Prostate gland (tissue), 2 donors: Measurements from ENCODE around the gene RGS17.

Experiments
- POLR2A ChIP-seq: fragments of 450-650 bp; IDR thresholded peaks from one replicate; pipeline ENCODE4 v1.6.1; 2016; ENCODE audit warnings: antibody characterized with exemption, mild to moderate bottlenecking
- POLR2AphosphoS5 ChIP-seq: sonication (generic); formaldehyde crosslinking; IDR thresholded peaks from one replicate; pipeline ENCODE4 v1.6.1; 2017; ENCODE audit warnings: antibody characterized with exemption
- TF ChIP-seq, protein P1 (sequence below), 4 experiments: fragments of 200-600 bp in 2 of 4; fragments of 450-650 bp in 2 of 4; sonication (generic) in 2 of 4; IDR thresholded peaks; 1 replicate in 3 of 4; 2 replicates in 1 of 4; pipeline ENCODE4 v1.5.1; 2016 to 2019; ENCODE audit warnings: antibody characterized with exemption in 4 of 4, mild to moderate bottlenecking in 2 of 4, moderate library complexity in 2 of 4

DNA sequence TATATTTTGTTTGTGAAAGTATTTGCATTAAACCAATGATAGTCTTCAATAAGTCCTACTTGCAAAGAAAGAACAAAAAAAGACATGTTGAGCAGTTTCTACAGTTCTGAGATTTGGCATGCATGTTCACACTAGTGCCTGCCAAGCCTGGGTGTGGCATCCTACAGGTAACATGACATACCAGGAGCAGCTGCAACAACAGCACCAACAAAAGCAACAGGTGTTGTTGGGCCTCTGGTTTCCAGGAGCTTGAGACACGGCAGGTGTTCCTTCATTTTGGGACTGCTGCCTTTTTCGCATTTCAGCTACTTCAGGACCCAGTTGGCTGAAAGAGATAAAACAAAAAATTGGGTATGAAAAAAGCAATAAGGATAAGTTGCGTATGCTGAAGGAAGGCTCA, 87.4 kb downstream of the RGS17 start:
- TF ChIP-seq, protein P1, sequence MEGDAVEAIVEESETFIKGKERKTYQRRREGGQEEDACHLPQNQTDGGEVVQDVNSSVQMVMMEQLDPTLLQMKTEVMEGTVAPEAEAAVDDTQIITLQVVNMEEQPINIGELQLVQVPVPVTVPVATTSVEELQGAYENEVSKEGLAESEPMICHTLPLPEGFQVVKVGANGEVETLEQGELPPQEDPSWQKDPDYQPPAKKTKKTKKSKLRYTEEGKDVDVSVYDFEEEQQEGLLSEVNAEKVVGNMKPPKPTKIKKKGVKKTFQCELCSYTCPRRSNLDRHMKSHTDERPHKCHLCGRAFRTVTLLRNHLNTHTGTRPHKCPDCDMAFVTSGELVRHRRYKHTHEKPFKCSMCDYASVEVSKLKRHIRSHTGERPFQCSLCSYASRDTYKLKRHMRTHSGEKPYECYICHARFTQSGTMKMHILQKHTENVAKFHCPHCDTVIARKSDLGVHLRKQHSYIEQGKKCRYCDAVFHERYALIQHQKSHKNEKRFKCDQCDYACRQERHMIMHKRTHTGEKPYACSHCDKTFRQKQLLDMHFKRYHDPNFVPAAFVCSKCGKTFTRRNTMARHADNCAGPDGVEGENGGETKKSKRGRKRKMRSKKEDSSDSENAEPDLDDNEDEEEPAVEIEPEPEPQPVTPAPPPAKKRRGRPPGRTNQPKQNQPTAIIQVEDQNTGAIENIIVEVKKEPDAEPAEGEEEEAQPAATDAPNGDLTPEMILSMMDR (IDR thresholded peaks at IDR 0.05) = no peak
- TF ChIP-seq POLR2A (no peak), POLR2AphosphoS5 (no peak)
